Panc1 (cell line): Measurements from ENCODE around the gene TMTC2. TPM values are rescaled to one million over a fixed set of nuclear protein-coding genes. Genes with fewer than 3 reads are reported as not detected.

Experiments
- ATAC-seq: fragments of 200-7000 bp; cut with Tn5 transposase; 2 replicates; pipeline ENCODE4 v1.9.1; 2020; ENCODE audit warnings: mild to moderate bottlenecking, moderate library complexity
- BruUV-seq: library from RNA; stranded (reverse); fragments of 400-500 nt; replicated peaks from 2 replicates; lab custom pipeline; 2021; lab: Mats Ljungman, UMichigan
- CTCF ChIA-PET: fragments of 300-600 bp; sonication (Branson Sonifier 250); formaldehyde crosslinking; loops from one replicate; lab custom pipeline; 2022; ENCODE audit warnings: antibody characterized with exemption; lab: Charles Lee
- POLR2A ChIA-PET: fragments of 300-600 bp; sonication (Branson Sonifier 250); formaldehyde crosslinking; loops from one replicate; lab custom pipeline; 2022; ENCODE audit warnings: antibody characterized with exemption; lab: Charles Lee
- DNase-seq: peaks from one replicate; pipeline ENCODE4 v3.0.0-alpha.2; 2010; ENCODE audit warnings: low read depth, low spot score
- H3K27ac ChIP-seq: 2 replicates; pipeline ENCODE4 v1.5.1; 2011; ENCODE audit warnings: mild to moderate bottlenecking, low read length, inconsistent platforms
- H3K27me3 ChIP-seq: fragments of 200-500 bp; sonication (Bioruptor generic); 2 replicates; pipeline ENCODE4 v1.6.0; 2014; ENCODE audit warnings: low read length, inconsistent platforms; ENCODE audit not compliant: control insufficient read depth, insufficient read depth
- H3K36me3 ChIP-seq: fragments of 200-500 bp; sonication (Bioruptor generic); 2 replicates; pipeline ENCODE4 v1.5.1; 2014; ENCODE audit warnings: inconsistent platforms, mild to moderate bottlenecking, low read length, moderate library complexity; ENCODE audit not compliant: control insufficient read depth, insufficient read depth
- H3K4me1 ChIP-seq: 2 replicates; pipeline ENCODE4 v1.5.1; 2011; ENCODE audit warnings: inconsistent platforms, mild to moderate bottlenecking, low read length, moderate library complexity; ENCODE audit not compliant: control insufficient read depth, insufficient read depth
- H3K4me3 ChIP-seq, 2 experiments: 2 replicates each; pipeline ENCODE4 v1.5.1; 2011 to 2012; ENCODE audit warnings: low read depth in 2 of 2, low read length in 2 of 2, mild to moderate bottlenecking in 2 of 2, inconsistent platforms in 1 of 2, moderate library complexity in 1 of 2
- H3K9me3 ChIP-seq: fragments of 200-500 bp; sonication (Bioruptor generic); 2 replicates; pipeline ENCODE4 v1.5.1; 2014; ENCODE audit warnings: low read depth, mild to moderate bottlenecking, inconsistent platforms, low read length, moderate library complexity; ENCODE audit not compliant: control insufficient read depth, insufficient read depth
- POLR2AphosphoS5 ChIP-seq: IDR thresholded peaks from 2 replicates; pipeline ENCODE4 v1.6.1; 2012; ENCODE audit warnings: mild to moderate bottlenecking, low read depth, low read length, moderate library complexity
- REST ChIP-seq, 2 experiments: IDR thresholded peaks; 2 replicates each; pipeline ENCODE4 v1.6.1; 2011 to 2012; ENCODE audit warnings: low read depth in 2 of 2, control low read depth in 1 of 2, low read length in 1 of 2, mild to moderate bottlenecking in 1 of 2, moderate library complexity in 1 of 2; ENCODE audit not compliant: insufficient read depth in 1 of 2
- SIN3A ChIP-seq: IDR thresholded peaks from 2 replicates; pipeline ENCODE4 v1.6.1; 2012; ENCODE audit warnings: low read depth, mild to moderate bottlenecking, low read length, moderate library complexity, borderline replicate concordance; ENCODE audit not compliant: insufficient read depth
- TCF7L2 ChIP-seq: IDR thresholded peaks from 2 replicates; pipeline ENCODE4 v1.6.1; 2011; ENCODE audit warnings: mild to moderate bottlenecking, low read depth, low read length, inconsistent platforms
- in situ Hi-C: cut with HindIII; loops from 2 replicates; pipeline ENCODE4 v1.10.0; 2016; ENCODE audit warnings: low sequenced_read_pairs, low pct_unique_long_range_greater_than_20kb
- intact Hi-C: fragments of 100-400 bp; cut with micrococcal nuclease; formaldehyde crosslinking; loops from one replicate; pipeline ENCODE4 v1.10.0; 2022; ENCODE audit not compliant: unreplicated experiment
- total RNA-seq: library from RNA; stranded (reverse); gene quantifications from one replicate; pipeline ENCODE4 v1.2.1, GENCODE V29; 2021; ENCODE audit not compliant: unreplicated experiment
- TF ChIP-seq, protein P1 (sequence below): fragments of 450-650 bp; IDR thresholded peaks from 2 replicates; pipeline ENCODE4 v1.5.1; 2017; ENCODE audit warnings: mild to moderate bottlenecking

The TMTC2 gene
- total RNA-seq, 1 experiment from 2014 or later = 5.7 TPM

DNA sequence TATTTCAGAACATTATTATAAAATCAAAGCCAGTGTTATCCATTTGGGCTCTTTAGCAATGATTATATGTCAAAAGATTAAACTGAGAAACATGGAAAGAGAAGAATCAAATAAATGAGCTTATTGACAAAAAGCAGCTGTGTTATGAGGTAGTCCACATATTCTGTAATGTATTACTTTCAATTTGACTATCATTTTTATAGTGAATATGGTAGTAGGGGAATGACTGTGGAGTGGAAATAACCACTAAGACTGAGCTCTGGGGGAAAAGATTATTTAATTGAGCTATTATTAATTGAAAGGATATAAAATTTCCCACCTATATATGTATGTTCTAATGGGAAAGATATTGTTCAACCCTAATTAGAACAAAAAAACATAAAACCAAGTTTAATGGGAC lies 381.3 kb downstream of the TMTC2 start:
- TF ChIP-seq, protein P1, sequence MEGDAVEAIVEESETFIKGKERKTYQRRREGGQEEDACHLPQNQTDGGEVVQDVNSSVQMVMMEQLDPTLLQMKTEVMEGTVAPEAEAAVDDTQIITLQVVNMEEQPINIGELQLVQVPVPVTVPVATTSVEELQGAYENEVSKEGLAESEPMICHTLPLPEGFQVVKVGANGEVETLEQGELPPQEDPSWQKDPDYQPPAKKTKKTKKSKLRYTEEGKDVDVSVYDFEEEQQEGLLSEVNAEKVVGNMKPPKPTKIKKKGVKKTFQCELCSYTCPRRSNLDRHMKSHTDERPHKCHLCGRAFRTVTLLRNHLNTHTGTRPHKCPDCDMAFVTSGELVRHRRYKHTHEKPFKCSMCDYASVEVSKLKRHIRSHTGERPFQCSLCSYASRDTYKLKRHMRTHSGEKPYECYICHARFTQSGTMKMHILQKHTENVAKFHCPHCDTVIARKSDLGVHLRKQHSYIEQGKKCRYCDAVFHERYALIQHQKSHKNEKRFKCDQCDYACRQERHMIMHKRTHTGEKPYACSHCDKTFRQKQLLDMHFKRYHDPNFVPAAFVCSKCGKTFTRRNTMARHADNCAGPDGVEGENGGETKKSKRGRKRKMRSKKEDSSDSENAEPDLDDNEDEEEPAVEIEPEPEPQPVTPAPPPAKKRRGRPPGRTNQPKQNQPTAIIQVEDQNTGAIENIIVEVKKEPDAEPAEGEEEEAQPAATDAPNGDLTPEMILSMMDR = no peak
- TF ChIP-seq TCF7L2 (no peak), SIN3A (no peak), REST (IDR thresholded peaks at IDR 0.05; ENCODE audit: insufficient read depth in 1 of 2, low read depth in 2 of 2, low read length in 1 of 2) (no peak), POLR2AphosphoS5 (no peak)
- ChIA-PET CTCF (no interaction called here), POLR2A (no interaction called here)
- ATAC-seq = no peak
- Histone ChIP-seq H3K9me3 (no peaks in the 10 kb centered on the region), H3K4me1 (no peaks in the 10 kb centered on the region), H3K27me3 (no peaks in the 10 kb centered on the region), H3K4me3 (no peak overlapping the region), H3K27ac (no peak overlapping the region), H3K36me3 (no peaks in the 10 kb centered on the region)
- BruUV-seq = no TSS peak
- intact Hi-C loops = no loop called here
- no peak for DNase-seq
- in situ Hi-C loops = no loop called here

DNA sequence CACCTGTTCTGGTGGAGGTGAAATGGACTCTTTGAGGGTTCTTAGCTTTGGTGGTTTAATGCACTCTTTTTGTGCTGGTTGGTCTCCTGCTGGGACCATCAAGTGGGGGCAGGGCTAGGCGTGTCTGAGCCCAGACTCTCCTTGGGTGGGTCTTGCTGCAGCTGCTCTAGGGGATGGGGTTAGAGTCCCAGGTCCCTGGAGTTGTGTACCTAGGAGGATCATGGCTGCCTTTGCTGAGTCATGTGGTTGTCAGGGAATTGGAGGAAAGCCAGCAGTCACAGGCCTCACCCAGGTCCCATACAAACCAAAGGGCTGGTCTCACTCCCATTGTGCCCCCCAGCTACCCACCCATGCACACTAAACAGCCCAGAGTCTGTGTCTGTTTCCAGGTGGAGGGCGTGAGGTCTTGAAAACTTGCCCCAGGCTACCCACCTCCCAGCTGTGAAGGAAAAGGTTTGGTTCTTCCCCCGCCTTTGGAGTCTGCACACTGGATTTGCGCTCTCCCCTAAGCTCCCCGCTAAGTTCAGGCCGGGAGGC lies 387.7 kb downstream of the TMTC2 start:
- in situ Hi-C loops = no loop called here
- CTCF ChIA-PET = no interaction called here
- no peak overlapping the region for H3K27ac ChIP-seq
- POLR2A ChIA-PET = no interaction called here
- no peaks in the 10 kb centered on the region for H3K4me1 ChIP-seq
- BruUV-seq = no TSS peak
- H3K4me3 ChIP-seq = no peak overlapping the region
- DNase-seq (no peak), ATAC-seq (no peak)
- H3K36me3 ChIP-seq = no peaks in the 10 kb centered on the region
- intact Hi-C loops = no loop called here
- TF ChIP-seq SIN3A (no peak), TCF7L2 (no peak), POLR2AphosphoS5 (no peak), REST (IDR thresholded peaks at IDR 0.05; ENCODE audit: insufficient read depth in 1 of 2, low read depth in 2 of 2, low read length in 1 of 2) (no peak)
- TF ChIP-seq, protein P1 = no peak
- no peaks in the 10 kb centered on the region for H3K27me3 ChIP-seq
- no peaks in the 10 kb centered on the region for H3K9me3 ChIP-seq
